NCI-H146 treated with DMSO at 0.1 percent for 48 hours (cell line): ENCODE data around the gene BMP6.

Experiments used
- DNase-seq: peaks from one replicate; lab custom pipeline; 2025; ENCODE audit not compliant: unreplicated experiment; lab: John Stamatoyannopoulos, UW

Gene BMP6

GRCh38 chr6:7919871-7920270 is 194.0 kb downstream of the BMP6 start:
- DNase-seq = no peak

GRCh38 chr6:7920425-7920824 is 194.5 kb downstream of the BMP6 start:
- no peak for DNase-seq

GRCh38 chr6:7921046-7921445 is 195.1 kb downstream of the BMP6 start:
- DNase-seq = no peak

GRCh38 chr6:7921632-7922092 is 195.8 kb downstream of the BMP6 start:
- DNase-seq = no peak

GRCh38 chr6:7922596-7922995 is 196.7 kb downstream of the BMP6 start:
- no peak for DNase-seq

- DNase-seq = no peak
Measured at GRCh38 chr6:7924867-7925266, 199.0 kb downstream of the BMP6 start.
